ENCODE data around the gene VDAC1.
"Not testable (repeated sequence)": the region's sequence is repeated elsewhere in the genome, so short reads cannot be mapped to it uniquely, and the experiment has no call there.

VDAC1 gene

GRCh38 chr5:133941456-133942196 is 63.1 kb downstream of the VDAC1 start:
- DNase-seq (ENCODE audit: low spot score) = no peak

DNA sequence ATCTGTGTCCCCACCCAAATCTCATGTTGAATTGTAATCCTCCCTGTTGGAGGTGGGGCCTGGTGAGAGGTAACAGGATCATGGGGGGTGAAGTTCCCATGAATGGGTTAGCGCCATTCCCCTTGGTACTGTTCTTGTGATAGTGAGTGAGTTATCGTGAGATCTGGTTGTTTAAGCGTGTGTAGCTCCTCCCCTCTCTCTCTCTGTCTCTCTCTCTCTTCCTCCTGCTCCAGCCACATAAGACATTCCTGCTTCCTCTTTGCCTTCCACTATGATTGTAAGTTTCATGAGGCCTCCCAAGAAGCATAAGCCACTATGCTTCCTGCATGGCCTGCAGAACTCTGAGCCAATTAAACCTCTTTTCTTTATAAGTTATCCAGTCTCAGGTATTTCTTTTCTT is 65.1 kb downstream of the VDAC1 start:
- no peak for DNase-seq (ENCODE audit: low spot score)

DNA sequence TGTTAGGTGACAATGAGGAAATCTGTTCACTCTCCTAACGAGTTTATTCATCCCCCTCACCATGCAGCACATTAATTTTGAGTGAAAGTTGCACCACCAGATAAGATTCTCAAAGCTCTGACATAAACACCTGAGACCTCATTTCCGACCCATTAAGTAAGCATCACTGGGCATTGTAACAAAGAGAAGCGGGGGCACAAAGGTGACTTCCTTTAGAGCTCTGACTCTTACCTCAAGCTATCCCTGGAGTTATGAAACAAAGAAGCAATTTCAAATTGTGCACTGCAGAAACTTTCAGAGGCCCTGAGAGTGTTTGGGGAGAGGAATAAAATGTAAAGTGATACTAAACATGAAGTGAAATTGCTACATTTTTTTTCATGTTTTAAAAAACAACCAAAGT is 65.8 kb downstream of the VDAC1 start:
- DNase-seq (ENCODE audit: low spot score) = no peak

GRCh38 chr5:133938039-133938821 is 66.5 kb downstream of the VDAC1 start:
- no peak for DNase-seq (ENCODE audit: low spot score)

GRCh38 chr5:133937628-133938027 is 67.1 kb downstream of the VDAC1 start:
- DNase-seq (ENCODE audit: low spot score) = not testable (repeated sequence)

- no peak for DNase-seq (ENCODE audit: low spot score)
These were observed 68.1 kb downstream of the VDAC1 start for GRCh38 chr5:133936651-133937015.

GRCh38 chr5:133935991-133936650 is 68.7 kb downstream of the VDAC1 start:
- not testable (repeated sequence) for DNase-seq (ENCODE audit: low spot score)

GRCh38 chr5:133935667-133935940 is 69.2 kb downstream of the VDAC1 start:
- no peak for DNase-seq (ENCODE audit: low spot score)

- DNase-seq (ENCODE audit: low spot score) = no peak
These were observed 69.7 kb downstream of the VDAC1 start for GRCh38 chr5:133934822-133935666.

- DNase-seq (ENCODE audit: low spot score) = no peak
These were observed 70.5 kb downstream of the VDAC1 start for GRCh38 chr5:133934311-133934710.

DNA sequence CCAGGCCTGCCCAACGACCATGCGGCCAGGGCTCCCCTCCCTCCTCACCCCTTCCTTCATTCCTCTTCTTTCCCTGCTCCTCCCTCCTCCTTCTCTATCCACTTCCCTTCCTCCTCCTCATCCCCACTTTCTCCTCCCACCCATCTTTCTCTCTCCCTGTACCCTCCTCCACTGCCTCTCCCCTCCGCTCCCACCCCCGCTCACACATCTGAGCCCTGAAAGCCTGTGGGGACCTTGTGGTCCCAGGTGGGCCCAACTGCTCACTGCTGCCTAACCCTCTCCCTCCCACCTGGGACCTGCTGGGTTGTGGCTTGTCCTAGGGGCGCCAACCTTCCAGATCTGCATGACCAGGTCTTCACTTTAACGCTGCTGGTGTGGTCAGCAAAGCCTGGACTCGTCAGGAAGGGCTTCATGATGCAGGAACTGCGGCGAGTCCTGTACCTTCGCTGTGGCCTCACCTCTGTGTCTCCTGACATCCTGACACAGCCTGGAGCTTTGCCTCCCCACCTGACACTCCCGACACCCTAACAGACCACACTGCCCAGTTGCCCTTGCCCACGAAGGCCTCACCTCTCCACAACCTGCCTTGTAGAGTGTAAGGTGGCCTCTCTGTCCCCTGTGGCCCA is 71.0 kb downstream of the VDAC1 start:
- DNase-seq (ENCODE audit: low spot score) = no peak

GRCh38 chr5:133933169-133933509 is 71.6 kb downstream of the VDAC1 start:
- no peak for DNase-seq (ENCODE audit: low spot score)

- no peak for DNase-seq (ENCODE audit: low spot score)
These were observed 72.2 kb downstream of the VDAC1 start for GRCh38 chr5:133932441-133933168.

GRCh38 chr5:133931546-133931945 is 73.2 kb downstream of the VDAC1 start:
- DNase-seq (ENCODE audit: low spot score) = no peak

- no peak for DNase-seq (ENCODE audit: low spot score)
These were observed 74.0 kb downstream of the VDAC1 start for GRCh38 chr5:133930813-133931090.

DNA sequence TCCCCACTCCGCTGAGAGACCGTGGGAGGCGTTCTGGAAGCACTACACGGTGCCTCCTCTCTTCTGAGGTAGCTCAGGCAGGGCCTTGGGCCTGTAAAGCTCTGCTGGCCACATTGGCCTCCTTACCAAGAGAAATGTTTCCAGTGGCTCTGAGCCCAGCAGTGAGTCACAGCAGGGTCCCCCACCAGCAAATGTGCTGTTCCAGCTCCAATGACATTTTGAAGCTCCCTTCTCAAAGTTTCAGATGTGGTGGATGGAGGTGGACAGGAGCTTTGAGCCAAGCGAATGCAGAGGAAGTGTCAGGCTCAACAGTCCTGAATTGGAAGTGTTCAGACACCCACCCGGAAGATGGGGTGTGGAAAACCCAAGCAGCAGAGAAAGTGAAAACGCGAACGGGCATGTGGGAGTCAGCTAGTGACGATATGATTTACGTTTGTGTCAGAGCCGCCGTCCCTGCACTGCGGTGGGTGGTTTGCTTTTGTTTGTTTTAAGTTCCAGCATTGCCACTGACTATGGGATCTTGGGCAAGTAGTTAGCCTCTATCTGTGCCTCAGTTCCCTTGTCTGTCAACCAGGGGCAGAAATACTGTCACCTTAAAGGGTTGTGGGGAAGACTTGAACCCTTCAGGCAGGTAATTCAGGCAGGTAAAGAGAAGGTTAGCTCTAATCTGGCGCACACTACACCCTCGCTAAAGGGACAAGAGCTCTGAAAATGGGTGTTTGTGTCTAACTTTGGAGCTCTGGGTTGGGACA is 74.5 kb downstream of the VDAC1 start:
- DNase-seq (ENCODE audit: low spot score) = no peak

DNA sequence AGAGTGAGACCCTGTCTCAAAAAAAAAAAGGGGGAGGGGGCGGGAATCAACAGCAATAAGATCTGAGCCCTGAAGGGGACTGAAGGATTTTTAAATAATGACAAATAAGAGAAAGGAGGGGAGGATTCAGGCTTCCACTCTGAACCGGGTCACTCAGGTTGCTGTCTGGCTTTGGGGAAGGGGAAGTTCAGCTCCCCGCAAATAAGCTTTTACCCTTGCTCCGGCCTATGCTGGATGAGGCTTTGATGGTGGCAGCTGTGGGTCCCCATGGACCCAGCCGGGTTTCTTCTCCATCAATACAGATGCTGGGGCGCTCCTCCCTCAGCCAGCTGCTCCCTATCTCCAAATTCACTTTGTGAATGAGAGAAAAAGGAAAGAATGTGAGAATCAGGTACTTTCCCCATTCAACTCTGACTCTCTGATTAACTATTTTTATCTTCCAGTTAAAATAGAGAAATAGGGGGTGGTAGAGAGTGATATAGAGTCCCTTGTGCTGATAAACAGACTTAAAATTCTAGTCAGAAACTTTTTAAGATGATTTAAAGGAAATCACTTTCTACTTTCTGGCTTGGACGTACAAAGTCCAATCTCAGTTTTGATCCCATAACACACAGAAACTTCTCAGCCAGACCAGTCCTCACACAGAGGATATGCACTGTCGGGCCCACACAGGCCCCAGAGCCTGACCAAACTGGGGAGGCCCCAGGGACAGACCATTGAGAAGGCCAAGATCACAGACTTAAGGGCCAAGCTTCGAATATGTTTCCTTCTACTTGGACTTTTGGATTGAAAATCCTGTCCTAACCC is 76.0 kb downstream of the VDAC1 start:
- no peak for DNase-seq (ENCODE audit: low spot score)

GRCh38 chr5:133927300-133928180 is 77.2 kb downstream of the VDAC1 start:
- no peak for DNase-seq (ENCODE audit: low spot score)

Measured in kidney capillary endothelial cell (primary cell).